ENCODE results near the gene AMIGO3.

GRCh38 chr3:49754536-49754935 is 35.1 kb upstream of the AMIGO3 start:
- TF ChIP-seq CTCF (conservative IDR thresholded peaks at IDR 0.05 in 1 of 2, IDR thresholded peaks at IDR 0.05 in 1 of 2; ENCODE audit: extremely low read depth in 1 of 2, insufficient read depth in 1 of 2, low read depth in 1 of 2, low read length in 2 of 2) (no peak), EZH2 (IDR thresholded peaks at IDR 0.05; ENCODE audit: borderline replicate concordance, low read length) (no peak)
